ENCODE results near the gene PARP4.

GRCh38 chr13:24497742-24498141 is 14.8 kb downstream of the PARP4 start:
- no peak for TF ChIP-seq CTCF (IDR thresholded peaks at IDR 0.05)
- no peak for TF ChIP-seq POLR2AphosphoS5 (IDR thresholded peaks at IDR 0.05)
- TF ChIP-seq POLR2A (IDR thresholded peaks at IDR 0.05): no peak
